Peyer's patch (tissue), 4 donors: ENCODE results near the gene DHRS7B.

Experiments
- CTCF ChIP-seq, 6 experiments: fragments of 450-650 bp in 4 of 6; fragments of 200-600 bp in 2 of 6; sonication (generic) in 1 of 6; IDR thresholded peaks; one replicate each; pipeline ENCODE4 v1.5.1; 2017 to 2019; ENCODE audit warnings: antibody characterized with exemption in 6 of 6, mild to moderate bottlenecking in 3 of 6, moderate library complexity in 1 of 6
- POLR2A ChIP-seq, 2 donors: fragments of 450-650 bp; IDR thresholded peaks; one replicate each; pipeline ENCODE4 v1.5.1; 2017; ENCODE audit warnings: antibody characterized with exemption in 2 of 2, mild to moderate bottlenecking in 2 of 2, moderate library complexity in 2 of 2

- no peak for TF ChIP-seq CTCF (IDR thresholded peaks at IDR 0.05)
- TF ChIP-seq POLR2A (IDR thresholded peaks at IDR 0.05), result no peak
Observed at GRCh38 chr17:21095735-21096134, 31.0 kb upstream of the DHRS7B start.
